GF-D8 (cell line): ENCODE measurements around the gene HOXB8.

ENCODE experiments used
- DNase-seq: peaks from one replicate; lab custom pipeline; 2025; lab: John Stamatoyannopoulos, UW

Gene HOXB8

GRCh38 chr17:48610282-48611211, 4.5 kb downstream of the HOXB8 start, which contains the start of gene HOXB7:
HOXB7 (minus strand) TSS chr17:48611017; CDS start chr17:48610918, 99 bp downstream.
- no peak for DNase-seq

GRCh38 chr17:48609759-48610281, 5.3 kb downstream of the HOXB8 start:
- DNase-seq = no peak

- DNase-seq = no peak
These were observed 6.1 kb downstream of the HOXB8 start for GRCh38 chr17:48609033-48609432.

GRCh38 chr17:48608494-48608834, 6.6 kb downstream of the HOXB8 start:
- no peak for DNase-seq

GRCh38 chr17:48606892-48607614, 8.0 kb downstream of the HOXB8 start:
- no peak for DNase-seq

GRCh38 chr17:48605991-48606891, 8.9 kb downstream of the HOXB8 start:
- DNase-seq = no peak

- no peak for DNase-seq
These were observed 9.6 kb downstream of the HOXB8 start for GRCh38 chr17:48605409-48605919.

- DNase-seq = no peak
These were observed 10.2 kb downstream of the HOXB8 start, which contains the start of gene HOXB6 for GRCh38 chr17:48604770-48605329. HOXB6 (minus strand) TSS chr17:48604986; CDS start chr17:48598150, 6,836 bp downstream.

GRCh38 chr17:48603959-48604769, 10.9 kb downstream of the HOXB8 start:
- DNase-seq = no peak

GRCh38 chr17:48601539-48602425, 13.3 kb downstream of the HOXB8 start:
- DNase-seq = no peak

- no peak for DNase-seq
These were observed 13.9 kb downstream of the HOXB8 start for GRCh38 chr17:48601207-48601538.

- DNase-seq = no peak
These were observed 14.6 kb downstream of the HOXB8 start for GRCh38 chr17:48600244-48601098.

- DNase-seq = no peak
These were observed 15.7 kb downstream of the HOXB8 start for GRCh38 chr17:48599354-48599753.

GRCh38 chr17:48598736-48599135, 16.4 kb downstream of the HOXB8 start:
- DNase-seq = no peak

- DNase-seq = no peak
These were observed 17.1 kb downstream of the HOXB8 start for GRCh38 chr17:48597778-48598631.

GRCh38 chr17:48597528-48597777, 17.6 kb downstream of the HOXB8 start:
- no peak for DNase-seq

- no peak for DNase-seq
These were observed 18.2 kb downstream of the HOXB8 start for GRCh38 chr17:48596735-48597527.
